ENCODE data around the gene URAD. TPM values are rescaled to one million over a fixed set of nuclear protein-coding genes. Genes with fewer than 3 reads are reported as not detected.
A peak's percentile ranks its signal among the peaks of the same experiment; 100 is the strongest.

The URAD gene
- total RNA-seq, 2 donors from 2014 or later: not detected

DNA sequence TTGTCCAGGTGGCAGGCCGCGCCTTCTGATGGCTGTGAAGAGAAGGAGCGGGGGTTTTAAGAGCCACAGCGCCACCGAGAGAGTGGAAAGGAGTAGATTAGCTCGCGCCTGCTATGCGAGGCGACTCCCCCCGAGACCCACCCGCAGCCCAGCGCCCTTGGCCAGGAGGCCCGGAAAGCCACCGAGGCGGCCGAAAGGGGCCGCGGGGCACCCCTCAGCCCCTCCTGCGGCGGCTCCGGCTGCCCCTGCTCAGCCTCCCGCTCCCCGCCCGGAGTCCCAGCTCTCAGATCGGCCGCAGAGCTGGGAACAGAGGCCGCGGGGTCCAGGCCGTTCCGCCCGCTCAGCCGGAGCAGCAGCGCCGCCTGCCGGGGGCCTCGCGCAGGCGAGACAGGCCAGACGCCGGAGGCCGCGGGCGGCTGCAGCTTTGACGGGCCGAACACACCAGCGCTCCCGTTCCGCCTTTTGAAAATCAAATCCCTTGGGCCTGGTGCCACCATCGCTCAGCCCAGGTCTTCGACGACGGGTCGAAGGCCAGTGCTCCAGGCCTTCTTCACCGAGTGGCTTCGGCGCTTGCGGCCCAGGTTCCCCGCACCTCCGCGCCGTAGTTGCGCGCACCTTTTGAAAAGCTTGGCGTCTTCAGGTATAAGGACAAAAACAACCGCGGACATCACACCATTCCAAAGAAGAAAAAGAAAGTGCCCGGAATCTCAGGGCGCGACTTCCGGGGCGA is 34.7 kb downstream of the URAD start:
- ATAC-seq: peak; percentile 89
- DNase-seq: peak; percentile 87 to 90 (median 90)
- Histone ChIP-seq H3K4me3 (peak overlapping the region; percentile 31 to 40), H3K36me3 (replicated peaks in 1 of 2; ENCODE audit: insufficient read depth in 1 of 2, low read depth in 2 of 2) (no peaks in the 10 kb centered on the region), H3K27me3 (no peaks in the 10 kb centered on the region), H3K9me3 (no peaks in the 10 kb centered on the region), H3K4me1 (peaks cover 56% of the 10 kb centered on the region), H3K27ac (peak overlapping the region; percentile 97 to 99 (median 98))
- TF ChIP-seq POLR2A (IDR thresholded peaks at IDR 0.05): peak; percentile 51 to 67 (median 56)
- TF ChIP-seq, protein P1, sequence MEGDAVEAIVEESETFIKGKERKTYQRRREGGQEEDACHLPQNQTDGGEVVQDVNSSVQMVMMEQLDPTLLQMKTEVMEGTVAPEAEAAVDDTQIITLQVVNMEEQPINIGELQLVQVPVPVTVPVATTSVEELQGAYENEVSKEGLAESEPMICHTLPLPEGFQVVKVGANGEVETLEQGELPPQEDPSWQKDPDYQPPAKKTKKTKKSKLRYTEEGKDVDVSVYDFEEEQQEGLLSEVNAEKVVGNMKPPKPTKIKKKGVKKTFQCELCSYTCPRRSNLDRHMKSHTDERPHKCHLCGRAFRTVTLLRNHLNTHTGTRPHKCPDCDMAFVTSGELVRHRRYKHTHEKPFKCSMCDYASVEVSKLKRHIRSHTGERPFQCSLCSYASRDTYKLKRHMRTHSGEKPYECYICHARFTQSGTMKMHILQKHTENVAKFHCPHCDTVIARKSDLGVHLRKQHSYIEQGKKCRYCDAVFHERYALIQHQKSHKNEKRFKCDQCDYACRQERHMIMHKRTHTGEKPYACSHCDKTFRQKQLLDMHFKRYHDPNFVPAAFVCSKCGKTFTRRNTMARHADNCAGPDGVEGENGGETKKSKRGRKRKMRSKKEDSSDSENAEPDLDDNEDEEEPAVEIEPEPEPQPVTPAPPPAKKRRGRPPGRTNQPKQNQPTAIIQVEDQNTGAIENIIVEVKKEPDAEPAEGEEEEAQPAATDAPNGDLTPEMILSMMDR (IDR thresholded peaks at IDR 0.05): peak; percentile 84 to 99 (median 95)
- WGBS, 2 donors: 3% methylated on average over 67 of the region's 71 CpGs; no CpG with 5 or more reads in 1 of the 2 donors
- intact Hi-C loops (cut with DNase I): no loop called here

DNA sequence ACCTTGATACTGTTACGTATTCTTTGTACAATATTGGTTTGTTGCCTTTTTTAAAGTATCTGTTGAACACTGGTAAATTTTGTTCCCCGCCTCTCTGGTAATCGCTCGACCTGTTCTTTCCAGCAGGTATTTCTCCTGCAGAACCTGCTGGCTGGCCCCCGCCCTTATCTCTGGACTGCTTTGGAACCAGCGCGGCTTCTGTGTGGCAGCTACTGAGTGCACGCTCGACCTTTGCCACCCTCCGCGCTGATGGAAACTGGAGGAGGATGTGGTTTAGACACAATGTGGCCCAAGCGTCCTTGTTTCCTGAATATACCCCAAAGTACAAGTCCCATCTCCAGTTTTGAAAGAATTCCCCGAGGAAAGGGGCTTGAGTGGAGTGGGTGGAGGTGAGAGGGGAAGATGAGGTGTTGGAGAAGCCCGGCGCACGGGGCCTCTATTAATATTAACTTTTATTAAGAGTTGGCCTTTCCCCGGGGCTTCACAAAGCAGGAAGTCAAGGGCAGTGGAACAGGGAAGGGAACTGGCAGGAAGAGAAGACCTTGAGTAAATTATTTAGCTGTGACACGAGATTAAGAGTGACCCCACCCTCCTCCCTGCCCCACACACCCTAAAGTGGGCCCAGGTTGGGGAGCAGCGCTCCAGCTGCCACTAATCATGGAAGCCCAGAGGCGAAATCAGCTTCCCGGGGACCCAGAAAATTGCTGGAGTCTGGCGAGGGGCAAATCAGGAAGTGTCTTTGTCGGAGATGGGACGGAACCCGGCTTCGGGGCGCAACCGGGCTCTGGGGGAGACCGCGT is 35.4 kb downstream of the URAD start:
- Histone ChIP-seq H3K27me3 (no peaks in the 10 kb centered on the region), H3K4me3 (peak overlapping the region; percentile 21 to 40), H3K4me1 (peaks cover 49% of the 10 kb centered on the region), H3K36me3 (replicated peaks in 1 of 2; ENCODE audit: insufficient read depth in 1 of 2, low read depth in 2 of 2) (no peaks in the 10 kb centered on the region), H3K27ac (peak overlapping the region; percentile 97 to 99 (median 98)), H3K9me3 (no peaks in the 10 kb centered on the region)
- peak in 2 of 3 donors; percentile 79 to 81 for TF ChIP-seq POLR2A (IDR thresholded peaks at IDR 0.05)
- TF ChIP-seq, protein P1 (IDR thresholded peaks at IDR 0.05): no peak
- WGBS, 2 donors: 2% methylated on average over 21 to 30 of the region's 30 CpGs
- ATAC-seq: peak; percentile 76
- intact Hi-C loops (cut with DNase I): no loop called here
- peak; percentile 80 to 88 (median 84) for DNase-seq

DNA sequence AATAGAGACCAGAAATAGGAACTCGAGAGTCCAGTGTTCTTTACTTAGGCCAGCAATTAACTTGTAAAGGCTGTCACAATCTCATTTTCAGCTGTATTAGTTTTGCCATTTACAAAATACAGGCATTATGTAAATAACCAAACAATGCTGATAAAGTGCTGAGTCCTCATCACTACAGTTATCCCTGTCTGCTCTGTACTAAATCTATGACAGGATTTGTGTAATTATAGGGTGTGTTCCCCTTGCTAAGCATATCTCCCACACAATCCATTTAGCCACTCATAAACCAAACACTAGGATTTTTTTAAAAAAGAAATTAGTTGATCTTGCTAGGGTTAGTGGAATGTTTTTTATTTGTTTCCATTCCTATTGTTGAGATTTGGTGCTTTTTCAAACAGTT is 45.5 kb downstream of the URAD start:
- DNase-seq (no peak), ATAC-seq (no peak)
- no peak overlapping the region for H3K27ac ChIP-seq
- no peak overlapping the region for H3K4me3 ChIP-seq
- no peaks in the 10 kb centered on the region for H3K4me1 ChIP-seq
- H3K27me3 ChIP-seq: no peaks in the 10 kb centered on the region
- TF ChIP-seq POLR2A (IDR thresholded peaks at IDR 0.05): no peak
- TF ChIP-seq, protein P1 (IDR thresholded peaks at IDR 0.05): no peak
- H3K9me3 ChIP-seq: no peaks in the 10 kb centered on the region
- intact Hi-C loops (cut with DNase I): loop anchor here (10.0 kb wide), 1 partner anchor 78 kb away; no protein-coding TSS in a partner anchor
- 50 to 70% methylated on average over 1 of the region's 1 CpG for WGBS, 2 donors
- no peaks in the 10 kb centered on the region for H3K36me3 ChIP-seq (replicated peaks in 1 of 2; ENCODE audit: insufficient read depth in 1 of 2, low read depth in 2 of 2)

DNA sequence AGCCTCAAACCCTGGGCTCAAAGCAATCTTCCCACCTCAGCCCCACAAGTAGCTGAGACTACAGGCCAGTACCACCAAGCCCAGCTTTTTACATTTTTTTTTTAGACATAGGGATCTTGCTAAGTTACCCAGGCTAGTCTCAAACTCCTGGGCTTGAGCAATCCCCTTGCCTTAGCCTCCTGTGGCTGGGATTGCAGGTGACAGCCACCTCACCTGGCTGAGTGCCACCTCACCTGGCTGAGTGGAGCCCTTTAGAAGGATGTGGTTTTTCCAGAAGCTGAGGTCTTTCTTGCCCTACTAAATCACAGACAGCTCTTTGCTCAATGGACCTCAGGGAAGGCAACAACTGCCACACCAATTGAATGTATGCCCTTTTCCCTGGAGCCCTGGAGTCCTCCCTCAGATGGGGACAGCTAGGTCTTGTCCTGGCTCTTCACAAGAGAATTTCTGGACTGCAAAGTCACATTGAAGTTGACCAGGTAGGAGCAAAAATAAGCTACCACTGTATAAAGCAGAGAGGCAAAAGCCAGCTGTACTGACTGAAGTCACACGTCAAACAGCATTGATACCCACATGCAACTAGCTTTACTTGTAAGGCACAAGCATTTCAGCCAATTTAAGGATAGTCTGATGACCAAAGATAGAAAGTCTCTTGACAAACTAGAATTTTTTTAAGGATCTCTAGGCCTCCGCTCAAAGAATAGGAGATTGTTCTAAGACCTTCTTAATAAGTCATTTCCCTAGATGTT is 54.7 kb downstream of the URAD start:
- DNase-seq (peak in 2 of 4 donors; percentile 58 to 72), ATAC-seq (peak; percentile 55)
- no peaks in the 10 kb centered on the region for H3K4me1 ChIP-seq
- H3K36me3 ChIP-seq (replicated peaks in 1 of 2; ENCODE audit: insufficient read depth in 1 of 2, low read depth in 2 of 2): no peaks in the 10 kb centered on the region
- H3K9me3 ChIP-seq: no peaks in the 10 kb centered on the region
- H3K27ac ChIP-seq: peak overlapping the region in 3 of 4 donors; percentile 5 to 41 (median 17)
- no peak overlapping the region for H3K4me3 ChIP-seq
- intact Hi-C loops (cut with DNase I): no loop called here
- H3K27me3 ChIP-seq: no peaks in the 10 kb centered on the region
- TF ChIP-seq, protein P1 (IDR thresholded peaks at IDR 0.05): no peak
- TF ChIP-seq POLR2A (IDR thresholded peaks at IDR 0.05): no peak
- 86 to 88% methylated on average over 2 of the region's 2 CpGs for WGBS, 2 donors

All from body of pancreas (tissue), 4 donors.